HEK293 (cell line): ENCODE measurements around the gene GDF7.

ENCODE experiments used
- CTCF ChIA-PET: fragments of 350-600 bp; formaldehyde crosslinking; extraction: SDS; loops from one replicate; lab custom pipeline; 2021; ENCODE audit warnings: antibody characterized with exemption; lab: Yijun Ruan, JAX
- POLR2A ChIA-PET: fragments of 300-600 bp; formaldehyde crosslinking; extraction: SDS; loops from one replicate; lab custom pipeline; 2020; ENCODE audit warnings: antibody characterized with exemption, inconsistent platforms; lab: Yijun Ruan, JAX
- H3K27ac ChIP-seq: fragments of 200-500 bp; sonication (Bioruptor generic); 2 replicates; pipeline ENCODE4 v1.5.1; 2014; ENCODE audit warnings: low read depth, low read length, control low read depth, inconsistent platforms; ENCODE audit errors: extremely low read depth
- H3K36me3 ChIP-seq, 2 experiments: fragments of 200-500 bp in 1 of 2; sonication (Bioruptor generic) in 1 of 2; 1 replicate in 1 of 2; 2 replicates in 1 of 2; pipeline ENCODE4 v1.5.1; 2014 to 2017; ENCODE audit warnings: inconsistent platforms in 2 of 2, low read length in 2 of 2; ENCODE audit not compliant: control insufficient read depth in 2 of 2, insufficient read depth in 1 of 2
- H3K4me1 ChIP-seq: fragments of 200-500 bp; sonication (Bioruptor generic); 2 replicates; pipeline ENCODE4 v1.5.1; 2014; ENCODE audit warnings: mild to moderate bottlenecking, low read length, inconsistent platforms; ENCODE audit not compliant: control insufficient read depth, insufficient read depth
- H3K4me3 ChIP-seq: 2 replicates; pipeline ENCODE4 v1.5.1; 2011; ENCODE audit warnings: low read depth, mild to moderate bottlenecking, control low read depth, low read length, moderate library complexity
- H3K9me3 ChIP-seq: fragments of 200-500 bp; sonication (Bioruptor generic); 2 replicates; pipeline ENCODE4 v1.5.1; 2014; ENCODE audit warnings: low read depth, low read length, inconsistent platforms; ENCODE audit not compliant: control insufficient read depth, insufficient read depth
- GLI2 ChIP-seq: fragments of 450-650 bp; formaldehyde crosslinking; IDR thresholded peaks from 2 replicates; pipeline ENCODE4; 2017; ENCODE audit warnings: missing biosample characterization, missing genetic modification characterization, low read depth, borderline replicate concordance
- HOXD13 ChIP-seq: sonication (generic); formaldehyde crosslinking; IDR thresholded peaks from 2 replicates; pipeline ENCODE4 v1.8.0; 2022; ENCODE audit warnings: missing genetic modification reagents, borderline replicate concordance
- PRDM1 ChIP-seq: fragments of 450-650 bp; formaldehyde crosslinking; IDR thresholded peaks from 2 replicates; pipeline ENCODE4; 2016; ENCODE audit warnings: missing biosample characterization, missing genetic modification characterization
- TCF7L2 ChIP-seq: IDR thresholded peaks from 2 replicates; pipeline ENCODE4 v1.6.1; 2011; ENCODE audit warnings: low read depth, mild to moderate bottlenecking, inconsistent platforms, low read length, moderate library complexity, borderline replicate concordance
- ZEB2 ChIP-seq: fragments of 450-650 bp; formaldehyde crosslinking; IDR thresholded peaks from 2 replicates; pipeline ENCODE4 v1.5.1; 2016; ENCODE audit warnings: missing biosample characterization, missing genetic modification characterization
- ZIC2 ChIP-seq: fragments of 450-650 bp; formaldehyde crosslinking; IDR thresholded peaks from 2 replicates; pipeline ENCODE4 v1.5.1; 2016; ENCODE audit warnings: missing biosample characterization, missing genetic modification characterization
- ZNF266 ChIP-seq: fragments of 450-650 bp; formaldehyde crosslinking; IDR thresholded peaks from 2 replicates; pipeline ENCODE4 v1.5.1; 2016; ENCODE audit warnings: missing biosample characterization, missing genetic modification characterization, low read depth
- ZNF274 ChIP-seq, 2 experiments: fragments of 200-500 bp in 1 of 2; fragments of 450-650 bp in 1 of 2; sonication (Bioruptor generic) in 1 of 2; formaldehyde crosslinking in 1 of 2; IDR thresholded peaks; 2 replicates each; pipeline versions ENCODE4 v1.5.1 to v1.6.1; 2014 to 2016; ENCODE audit warnings: borderline replicate concordance in 1 of 2, inconsistent platforms in 1 of 2, low read length in 1 of 2, missing biosample characterization in 1 of 2, missing genetic modification characterization in 1 of 2
- ZNF426 ChIP-seq: fragments of 450-650 bp; formaldehyde crosslinking; IDR thresholded peaks from 2 replicates; pipeline ENCODE4 v1.5.1; 2017; ENCODE audit warnings: missing biosample characterization, missing genetic modification characterization, mild to moderate bottlenecking, inconsistent platforms, moderate library complexity
- ZNF560 ChIP-seq: fragments of 450-650 bp; formaldehyde crosslinking; IDR thresholded peaks from 2 replicates; pipeline ENCODE4 v1.5.1; 2017; ENCODE audit warnings: missing biosample characterization, missing genetic modification characterization, borderline replicate concordance
- ZNF571 ChIP-seq: fragments of 450-650 bp; formaldehyde crosslinking; IDR thresholded peaks from 2 replicates; pipeline ENCODE4 v1.5.0; 2017; ENCODE audit warnings: missing biosample characterization, missing genetic modification characterization
- ZNF624 ChIP-seq: fragments of 450-650 bp; formaldehyde crosslinking; IDR thresholded peaks from 2 replicates; pipeline ENCODE4 v1.5.1; 2017; ENCODE audit warnings: missing biosample characterization, missing genetic modification characterization
- ZNF629 ChIP-seq: fragments of 450-650 bp; formaldehyde crosslinking; IDR thresholded peaks from 2 replicates; pipeline ENCODE4 v1.5.1; 2017; ENCODE audit warnings: missing biosample characterization, missing genetic modification characterization
- ZNF645 ChIP-seq: fragments of 450-650 bp; formaldehyde crosslinking; IDR thresholded peaks from 2 replicates; pipeline ENCODE4; 2016; ENCODE audit warnings: missing biosample characterization, missing genetic modification characterization
- ZNF692 ChIP-seq: fragments of 450-650 bp; formaldehyde crosslinking; IDR thresholded peaks from 2 replicates; pipeline ENCODE4 v1.5.1; 2016; ENCODE audit warnings: missing biosample characterization, missing genetic modification characterization
- ZNF785 ChIP-seq: fragments of 450-650 bp; formaldehyde crosslinking; IDR thresholded peaks from 2 replicates; pipeline ENCODE4 v1.5.1; 2016; ENCODE audit warnings: missing biosample characterization, missing genetic modification characterization
- ZNF792 ChIP-seq: fragments of 450-650 bp; formaldehyde crosslinking; IDR thresholded peaks from 2 replicates; pipeline ENCODE4 v1.5.1; 2016; ENCODE audit warnings: missing biosample characterization, missing genetic modification characterization
- ZSCAN30 ChIP-seq: fragments of 450-650 bp; IDR thresholded peaks from 2 replicates; pipeline ENCODE4 v1.5.1; 2018; ENCODE audit warnings: missing biosample characterization, mild to moderate bottlenecking, missing genetic modification characterization, moderate library complexity
- TF ChIP-seq, protein P1 (sequence below): fragments of 450-650 bp; formaldehyde crosslinking; IDR thresholded peaks from 2 replicates; pipeline ENCODE4 v1.5.1; 2016; ENCODE audit warnings: missing biosample characterization, missing genetic modification characterization, borderline replicate concordance
- TF ChIP-seq, protein P2 (sequence below): fragments of 450-650 bp; formaldehyde crosslinking; IDR thresholded peaks from 2 replicates; pipeline ENCODE4 v1.5.1; 2017; ENCODE audit warnings: missing biosample characterization, missing genetic modification characterization
- TF ChIP-seq, protein P3 (sequence below): fragments of 450-650 bp; formaldehyde crosslinking; IDR thresholded peaks from 2 replicates; pipeline ENCODE4 v1.5.1; 2016; ENCODE audit warnings: missing biosample characterization, missing genetic modification characterization, low read depth

GDF7 gene

GRCh38 chr2:20657522-20658235 is 9.3 kb upstream of the GDF7 start:
- POLR2A ChIA-PET: interaction anchor here (0.6 kb wide), 1 partner anchor 15 kb away, joined by 3 read pairs; no protein-coding TSS in a partner anchor
- no peaks in the 10 kb centered on the region for H3K36me3 ChIP-seq
- CTCF ChIA-PET: no interaction called here

DNA sequence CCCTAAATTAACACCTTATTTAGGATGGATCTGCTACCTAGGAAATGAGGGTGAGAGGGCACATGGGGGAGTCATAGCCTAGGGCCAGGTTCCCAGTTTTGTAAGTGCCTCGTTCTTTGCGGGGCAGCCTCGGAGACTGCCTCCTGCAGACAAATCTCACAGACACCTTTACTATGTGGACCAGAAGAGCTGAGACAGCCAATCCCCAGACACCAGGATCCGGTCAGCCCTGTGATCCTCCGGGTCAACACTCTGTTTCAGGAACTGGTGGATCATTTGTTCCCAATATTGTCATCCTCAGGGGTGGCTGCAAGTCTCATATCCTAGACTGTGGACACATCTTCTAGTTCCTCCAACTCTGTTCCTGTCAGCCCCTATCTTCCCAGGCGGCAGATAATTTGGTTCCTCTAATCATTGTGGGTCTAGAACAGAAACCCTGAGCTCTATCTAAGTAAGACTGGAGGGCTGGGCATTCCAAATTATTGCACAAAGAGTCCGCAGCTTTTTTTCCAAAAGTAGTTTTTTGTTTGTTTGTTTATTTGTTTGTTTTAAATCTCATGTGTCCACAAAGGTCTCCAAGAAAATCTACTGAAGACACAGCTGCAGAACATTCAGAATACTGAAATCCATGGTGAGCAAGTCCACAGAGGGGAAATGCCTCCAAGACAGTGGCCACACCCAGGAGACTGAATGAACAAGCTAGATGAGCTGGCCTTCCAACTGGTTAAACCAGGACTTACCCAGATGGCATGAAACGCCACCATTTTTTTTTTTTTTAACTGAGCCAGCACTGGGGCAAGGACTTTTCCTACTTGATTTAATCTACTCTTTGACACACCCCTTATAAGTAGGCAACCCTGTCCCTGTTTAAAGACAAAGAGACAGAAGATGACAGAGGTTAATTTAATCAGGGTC is 6.2 kb upstream of the GDF7 start:
- H3K9me3 ChIP-seq: no peaks in the 10 kb centered on the region
- no peaks in the 10 kb centered on the region for H3K4me1 ChIP-seq
- no peak overlapping the region for H3K27ac ChIP-seq
- ChIA-PET CTCF (interaction anchor here (0.6 to 6.5 kb wide), 65 partner anchors 9 to 1963 kb away, joined by 3 to 147 read pairs (median 4); partner anchors contain the start of gene HS1BP3), POLR2A (interaction anchor here (1.0 to 1.5 kb wide), 4 partner anchors 10 to 214 kb away, joined by 3 to 5 read pairs (median 4); partner anchors contain the start of genes HS1BP3, LDAH and RHOB)
- no peak overlapping the region for H3K4me3 ChIP-seq
- H3K36me3 ChIP-seq: no peaks in the 10 kb centered on the region
- TF ChIP-seq ZNF629 (tag by site-specific recombination): no peak
- no peak for TF ChIP-seq ZNF266 (tag by site-specific recombination)
- no peak for TF ChIP-seq ZIC2 (tag by site-specific recombination)
- no peak for TF ChIP-seq ZNF426 (tag by site-specific recombination)
- TF ChIP-seq, protein P1, sequence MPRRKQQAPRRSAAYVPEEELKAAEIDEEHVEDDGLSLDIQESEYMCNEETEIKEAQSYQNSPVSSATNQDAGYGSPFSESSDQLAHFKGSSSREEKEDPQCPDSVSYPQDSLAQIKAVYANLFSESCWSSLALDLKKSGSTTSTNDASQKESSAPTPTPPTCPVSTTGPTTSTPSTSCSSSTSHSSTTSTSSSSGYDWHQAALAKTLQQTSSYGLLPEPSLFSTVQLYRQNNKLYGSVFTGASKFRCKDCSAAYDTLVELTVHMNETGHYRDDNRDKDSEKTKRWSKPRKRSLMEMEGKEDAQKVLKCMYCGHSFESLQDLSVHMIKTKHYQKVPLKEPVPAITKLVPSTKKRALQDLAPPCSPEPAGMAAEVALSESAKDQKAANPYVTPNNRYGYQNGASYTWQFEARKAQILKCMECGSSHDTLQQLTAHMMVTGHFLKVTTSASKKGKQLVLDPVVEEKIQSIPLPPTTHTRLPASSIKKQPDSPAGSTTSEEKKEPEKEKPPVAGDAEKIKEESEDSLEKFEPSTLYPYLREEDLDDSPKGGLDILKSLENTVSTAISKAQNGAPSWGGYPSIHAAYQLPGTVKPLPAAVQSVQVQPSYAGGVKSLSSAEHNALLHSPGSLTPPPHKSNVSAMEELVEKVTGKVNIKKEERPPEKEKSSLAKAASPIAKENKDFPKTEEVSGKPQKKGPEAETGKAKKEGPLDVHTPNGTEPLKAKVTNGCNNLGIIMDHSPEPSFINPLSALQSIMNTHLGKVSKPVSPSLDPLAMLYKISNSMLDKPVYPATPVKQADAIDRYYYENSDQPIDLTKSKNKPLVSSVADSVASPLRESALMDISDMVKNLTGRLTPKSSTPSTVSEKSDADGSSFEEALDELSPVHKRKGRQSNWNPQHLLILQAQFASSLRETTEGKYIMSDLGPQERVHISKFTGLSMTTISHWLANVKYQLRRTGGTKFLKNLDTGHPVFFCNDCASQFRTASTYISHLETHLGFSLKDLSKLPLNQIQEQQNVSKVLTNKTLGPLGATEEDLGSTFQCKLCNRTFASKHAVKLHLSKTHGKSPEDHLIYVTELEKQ (tag by site-specific recombination): no peak
- TF ChIP-seq HOXD13 (CRISPR knock-in tag): no peak
- TF ChIP-seq, protein P2, sequence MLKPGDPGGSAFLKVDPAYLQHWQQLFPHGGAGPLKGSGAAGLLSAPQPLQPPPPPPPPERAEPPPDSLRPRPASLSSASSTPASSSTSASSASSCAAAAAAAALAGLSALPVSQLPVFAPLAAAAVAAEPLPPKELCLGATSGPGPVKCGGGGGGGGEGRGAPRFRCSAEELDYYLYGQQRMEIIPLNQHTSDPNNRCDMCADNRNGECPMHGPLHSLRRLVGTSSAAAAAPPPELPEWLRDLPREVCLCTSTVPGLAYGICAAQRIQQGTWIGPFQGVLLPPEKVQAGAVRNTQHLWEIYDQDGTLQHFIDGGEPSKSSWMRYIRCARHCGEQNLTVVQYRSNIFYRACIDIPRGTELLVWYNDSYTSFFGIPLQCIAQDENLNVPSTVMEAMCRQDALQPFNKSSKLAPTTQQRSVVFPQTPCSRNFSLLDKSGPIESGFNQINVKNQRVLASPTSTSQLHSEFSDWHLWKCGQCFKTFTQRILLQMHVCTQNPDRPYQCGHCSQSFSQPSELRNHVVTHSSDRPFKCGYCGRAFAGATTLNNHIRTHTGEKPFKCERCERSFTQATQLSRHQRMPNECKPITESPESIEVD (tag by site-specific recombination): no peak
- no peak for TF ChIP-seq ZNF274 (IDR thresholded peaks at IDR 0.05; ENCODE audit: low read length)
- TF ChIP-seq ZNF274 (tag by site-specific recombination; IDR thresholded peaks at IDR 0.05; ENCODE audit: borderline replicate concordance): no peak
- TF ChIP-seq PRDM1 (tag by site-specific recombination): no peak
- TF ChIP-seq ZNF785: no peak

More at GRCh38 chr2:20657522-20658235, 9.3 kb upstream of the GDF7 start:
- Histone ChIP-seq H3K4me3 (no peak overlapping the region), H3K9me3 (no peaks in the 10 kb centered on the region), H3K4me1 (no peaks in the 10 kb centered on the region), H3K27ac (no peak overlapping the region)
- TF ChIP-seq ZNF571 (tag by site-specific recombination) (no peak), GLI2 (tag by site-specific recombination) (no peak), ZNF645 (tag by site-specific recombination) (no peak), ZNF624 (tag by site-specific recombination) (no peak), TCF7L2 (no peak), ZNF792 (tag by site-specific recombination) (no peak), ZNF692 (no peak), ZSCAN30 (no peak), ZNF560 (tag by site-specific recombination) (no peak), ZEB2 (tag by site-specific recombination) (no peak)
- TF ChIP-seq, protein P3, sequence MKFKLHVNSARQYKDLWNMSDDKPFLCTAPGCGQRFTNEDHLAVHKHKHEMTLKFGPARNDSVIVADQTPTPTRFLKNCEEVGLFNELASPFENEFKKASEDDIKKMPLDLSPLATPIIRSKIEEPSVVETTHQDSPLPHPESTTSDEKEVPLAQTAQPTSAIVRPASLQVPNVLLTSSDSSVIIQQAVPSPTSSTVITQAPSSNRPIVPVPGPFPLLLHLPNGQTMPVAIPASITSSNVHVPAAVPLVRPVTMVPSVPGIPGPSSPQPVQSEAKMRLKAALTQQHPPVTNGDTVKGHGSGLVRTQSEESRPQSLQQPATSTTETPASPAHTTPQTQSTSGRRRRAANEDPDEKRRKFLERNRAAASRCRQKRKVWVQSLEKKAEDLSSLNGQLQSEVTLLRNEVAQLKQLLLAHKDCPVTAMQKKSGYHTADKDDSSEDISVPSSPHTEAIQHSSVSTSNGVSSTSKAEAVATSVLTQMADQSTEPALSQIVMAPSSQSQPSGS (tag by site-specific recombination): no peak
